Umbilical cord (tissue), 2 donors: ENCODE measurements around the gene ISG20. TPM values are rescaled to one million over a fixed set of nuclear protein-coding genes. Genes with fewer than 3 reads are reported as not detected.

Experiments
- DNase-seq: peaks from one replicate; pipeline ENCODE4 v3.0.0-alpha.2; 2015; ENCODE audit warnings: low spot score
- total RNA-seq: library from RNA; depleted of rRNA; stranded (reverse); fragments of >200 nt; gene quantifications from one replicate; pipeline ENCODE4 v1.2.3, GENCODE V29; 2014; ENCODE audit warnings: low replicate concordance; ENCODE audit not compliant: insufficient read depth

Gene ISG20
- total RNA-seq, 1 donor from 2014 or later: 4.6 TPM

- no peak for DNase-seq
These were observed 45.5 kb downstream of the ISG20 start for GRCh38 chr15:88684345-88684744.

DNA sequence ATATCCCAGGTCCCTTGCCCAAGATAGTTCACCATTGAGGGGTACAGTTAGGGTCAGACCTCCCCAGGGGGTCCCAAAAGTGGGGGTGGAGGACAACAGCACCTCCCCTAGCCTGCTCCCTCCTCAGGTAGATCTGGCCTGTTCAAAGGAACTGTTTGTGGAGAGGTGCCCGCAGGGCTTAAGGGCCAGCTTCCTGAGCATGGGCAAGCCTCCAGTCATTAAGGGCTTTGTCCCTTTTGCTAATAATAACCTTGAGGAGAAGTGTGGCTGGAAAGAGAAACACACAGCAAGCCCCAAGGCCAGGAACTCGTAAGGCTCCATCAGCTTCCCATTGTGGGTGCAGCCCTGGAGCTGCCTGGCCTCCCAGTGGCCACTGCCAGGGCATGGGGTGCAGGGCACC lies 47.4 kb downstream of the ISG20 start:
- DNase-seq: no peak

DNA sequence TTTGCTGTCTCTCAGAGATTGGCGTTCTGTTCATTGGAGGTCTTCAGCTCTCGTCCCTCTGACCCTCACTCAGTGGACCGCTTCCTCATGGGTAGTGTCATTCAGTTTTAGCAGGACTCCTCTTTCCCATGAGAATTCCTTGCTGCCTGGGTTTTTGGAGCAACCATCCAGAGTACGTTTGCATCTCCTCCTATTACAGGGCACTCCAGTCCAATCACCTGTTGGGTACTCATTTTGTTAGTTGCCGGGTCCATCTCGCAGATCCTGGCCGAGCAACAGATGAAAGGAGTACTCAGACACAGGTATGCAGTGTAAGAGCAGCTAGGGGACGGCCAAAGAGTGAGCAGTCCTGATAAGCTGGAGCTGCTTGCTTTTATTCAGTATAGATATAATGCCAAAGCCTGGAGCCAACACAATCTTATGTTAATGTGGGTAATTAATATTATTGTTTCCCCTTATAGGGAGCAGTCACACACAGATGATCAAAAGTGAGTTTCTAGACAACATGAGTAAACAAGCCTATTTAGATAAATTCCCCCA lies 49.6 kb downstream of the ISG20 start:
- no peak for DNase-seq

DNA sequence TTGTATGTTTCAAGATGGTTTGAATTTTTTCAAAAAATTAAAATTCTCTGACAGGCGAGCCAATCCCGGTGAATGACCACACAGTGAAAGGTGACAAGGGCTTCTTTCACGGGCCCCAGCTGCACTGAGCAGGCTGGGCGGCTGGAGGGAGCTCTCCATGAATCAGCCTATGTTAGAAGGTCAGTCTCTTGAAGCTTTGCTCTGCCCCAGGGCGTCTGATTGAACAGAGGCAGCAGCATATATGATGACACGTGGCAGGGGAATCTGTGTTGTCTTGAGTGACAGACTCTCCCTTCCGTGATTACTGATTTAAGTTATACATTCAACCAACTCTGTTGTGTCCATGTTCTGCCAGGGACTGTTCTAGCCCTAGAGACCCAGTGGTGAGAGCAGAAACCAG lies 51.5 kb downstream of the ISG20 start:
- DNase-seq: no peak

- no peak for DNase-seq
These were observed 54.4 kb downstream of the ISG20 start for GRCh38 chr15:88693191-88693590.

DNA sequence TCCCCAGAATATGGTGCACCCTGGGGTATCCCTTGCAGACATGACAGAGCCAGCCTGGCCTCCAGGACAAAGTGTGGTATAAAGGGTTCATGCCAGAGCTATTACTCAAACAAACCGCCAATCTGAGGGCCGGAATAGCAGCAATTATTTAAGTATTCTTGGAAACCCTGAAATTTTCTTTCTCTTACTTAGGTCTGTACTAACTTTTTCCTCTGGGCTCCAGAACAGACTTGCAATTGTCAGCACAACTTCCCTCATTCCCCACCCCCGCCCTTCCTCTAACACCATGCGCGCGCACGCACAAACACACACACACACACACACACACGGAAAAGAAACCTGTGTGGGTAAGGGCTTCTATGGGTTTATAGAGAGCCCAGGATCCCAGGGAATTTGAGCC lies 56.3 kb downstream of the ISG20 start:
- DNase-seq: no peak

GRCh38 chr15:88695691-88696251 lies 57.0 kb downstream of the ISG20 start:
- DNase-seq: peak; percentile 69

DNA sequence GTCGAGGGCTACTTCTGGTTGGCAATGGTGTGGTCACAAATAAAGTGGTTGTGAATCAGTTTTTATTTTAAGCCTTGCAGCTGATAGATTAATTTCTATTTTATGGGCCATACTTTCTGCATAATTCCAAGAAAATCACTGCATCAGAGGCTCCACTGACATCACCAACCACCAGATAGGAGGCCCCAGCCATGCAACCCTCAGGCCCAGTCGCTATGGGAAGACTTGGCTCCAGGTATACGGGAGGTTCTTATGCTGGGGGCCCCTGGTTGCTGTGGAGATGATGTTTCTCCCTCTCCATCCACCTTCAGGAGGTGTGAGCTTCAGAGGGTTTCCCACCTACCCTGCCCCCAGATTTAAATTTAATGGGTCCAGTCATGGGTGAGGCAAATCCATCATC lies 57.4 kb downstream of the ISG20 start:
- DNase-seq: peak; percentile 40

- no peak for DNase-seq
These were observed 58.5 kb downstream of the ISG20 start for GRCh38 chr15:88697276-88697675.

DNA sequence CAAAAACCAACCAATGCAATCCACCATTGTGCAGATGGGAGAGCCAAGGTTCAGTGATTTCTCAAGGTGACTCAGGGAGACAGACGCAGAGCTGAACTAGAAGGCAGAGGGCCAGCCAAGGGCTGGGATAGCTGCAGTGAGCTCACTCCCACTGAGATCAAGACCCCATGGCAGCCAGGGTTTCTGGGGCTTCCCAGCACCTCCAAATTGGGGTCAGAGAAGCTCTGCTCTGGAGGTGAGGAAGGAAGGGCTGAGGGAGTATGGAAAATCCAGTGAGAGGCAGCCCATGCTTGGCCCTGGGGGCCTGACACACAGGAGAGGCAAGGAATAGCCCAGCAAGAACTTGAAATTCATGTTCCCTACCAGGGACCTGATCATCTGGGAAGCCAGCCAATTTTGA lies 61.0 kb downstream of the ISG20 start:
- no peak for DNase-seq

- DNase-seq: no peak
These were observed 61.9 kb downstream of the ISG20 start for GRCh38 chr15:88700716-88701115.

GRCh38 chr15:88701561-88702095 lies 62.8 kb downstream of the ISG20 start:
- no peak for DNase-seq

DNA sequence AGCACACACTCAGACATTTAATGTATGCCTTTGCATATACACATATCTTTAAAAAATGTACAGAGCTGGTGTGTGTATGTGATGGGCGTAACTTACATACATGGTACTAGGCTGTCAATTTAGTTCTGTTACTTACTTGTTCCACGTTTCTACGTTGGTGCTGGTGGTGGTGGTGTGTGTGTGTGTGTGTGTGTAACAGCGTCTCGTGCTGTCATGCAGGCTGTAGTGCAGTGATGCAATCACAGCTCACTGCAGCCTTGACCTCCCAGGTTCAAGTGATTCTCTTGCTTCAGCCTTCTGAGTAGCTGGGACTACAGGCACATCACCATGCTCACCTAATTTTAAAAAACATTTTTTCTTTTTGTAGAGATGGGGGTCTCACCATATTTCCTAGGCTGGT lies 64.2 kb downstream of the ISG20 start:
- DNase-seq: no peak

- no peak for DNase-seq
These were observed 64.7 kb downstream of the ISG20 start for GRCh38 chr15:88703533-88703932.

DNA sequence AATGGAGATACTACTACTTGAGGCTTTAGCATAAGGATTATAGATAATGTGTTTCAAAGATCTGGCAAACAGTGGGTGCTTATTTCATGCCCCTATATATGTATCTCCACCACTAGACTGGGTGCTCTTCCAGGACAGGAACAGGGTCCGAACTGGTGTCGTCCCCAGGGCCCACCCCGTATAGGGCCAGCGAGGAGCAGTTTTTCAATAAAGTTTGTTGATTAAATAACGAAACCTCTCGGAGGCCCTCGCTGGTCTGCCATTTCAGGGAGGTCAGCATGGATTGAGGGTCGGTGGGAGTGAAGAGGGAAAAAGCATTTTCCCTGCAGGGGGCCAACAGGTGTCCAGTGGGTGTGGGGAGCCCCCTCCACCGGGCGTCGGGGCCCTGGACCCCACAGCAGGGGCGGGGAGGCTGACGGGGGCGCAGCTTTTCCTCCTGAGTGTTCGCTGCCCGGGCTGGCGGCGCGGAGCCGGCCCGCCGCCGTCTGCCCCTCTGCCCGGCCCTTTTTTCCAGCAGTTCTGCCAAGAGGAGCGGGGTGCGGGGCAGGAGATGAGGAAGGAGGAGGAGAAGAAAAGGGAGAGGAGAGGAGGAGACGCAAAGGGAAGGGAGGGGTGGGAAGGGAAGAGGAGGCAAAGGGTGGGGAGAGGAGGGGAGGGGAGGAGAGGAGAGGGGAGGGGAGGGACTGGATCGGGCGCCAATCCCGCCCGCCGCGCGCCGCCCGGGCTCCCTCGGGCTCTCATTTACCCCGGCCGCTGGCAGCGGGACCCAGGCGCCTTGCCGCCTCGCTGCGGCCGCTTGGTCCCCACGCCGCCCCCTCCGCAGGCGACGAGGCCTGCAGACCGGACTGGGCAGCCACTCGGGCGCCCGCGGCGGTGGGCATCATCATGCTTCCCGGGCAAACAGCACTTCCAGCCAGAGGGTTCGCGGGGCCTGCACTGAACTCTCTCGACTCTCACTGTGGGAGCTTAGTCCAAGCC lies 66.3 kb downstream of the ISG20 start:
- peak; percentile 91 for DNase-seq

DNA sequence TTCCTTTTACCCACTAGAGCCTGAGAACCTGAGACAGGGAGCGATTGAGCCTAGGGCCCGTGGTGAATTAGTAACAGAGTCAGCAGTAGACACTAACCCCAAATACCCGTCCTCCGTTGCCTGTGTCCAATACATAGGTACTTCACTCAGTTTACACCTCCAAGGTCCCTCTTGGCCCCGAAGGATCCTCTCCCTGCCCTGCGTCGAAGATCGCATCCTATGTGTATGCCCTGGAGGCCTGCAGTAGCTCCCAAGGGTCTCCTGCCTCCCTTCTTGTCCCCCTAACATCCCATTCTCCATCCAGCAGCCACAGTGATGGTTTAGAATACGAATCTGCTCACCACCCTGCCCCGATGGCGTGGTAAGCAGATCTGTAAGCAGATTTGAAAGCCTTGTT lies 67.0 kb downstream of the ISG20 start:
- DNase-seq: no peak

Other genes starting within 250 kb of the ISG20 start
- gene MRPL46, start 171.6 kb upstream of the ISG20 start, total RNA-seq: 10.4 TPM
- 19.5 TPM for gene MRPS11, start 171.3 kb upstream of the ISG20 start, total RNA-seq
- gene DET1, start 92.3 kb upstream of the ISG20 start, total RNA-seq: 17.6 TPM
- gene AEN, start 17.7 kb upstream of the ISG20 start, total RNA-seq: 18.1 TPM
- gene ACAN, start 164.4 kb downstream of the ISG20 start, total RNA-seq: 42.9 TPM